GM12873 (cell line): ENCODE measurements around the gene MAMLD1.

Experiments used
- TF ChIP-seq, protein P1 (sequence below): IDR thresholded peaks from 2 replicates; pipeline ENCODE4 v1.5.1; 2012; ENCODE audit warnings: low read depth, mild to moderate bottlenecking, moderate library complexity, low read length, control low read depth; ENCODE audit not compliant: insufficient read depth; ENCODE audit errors: missing control alignments

The MAMLD1 gene

DNA sequence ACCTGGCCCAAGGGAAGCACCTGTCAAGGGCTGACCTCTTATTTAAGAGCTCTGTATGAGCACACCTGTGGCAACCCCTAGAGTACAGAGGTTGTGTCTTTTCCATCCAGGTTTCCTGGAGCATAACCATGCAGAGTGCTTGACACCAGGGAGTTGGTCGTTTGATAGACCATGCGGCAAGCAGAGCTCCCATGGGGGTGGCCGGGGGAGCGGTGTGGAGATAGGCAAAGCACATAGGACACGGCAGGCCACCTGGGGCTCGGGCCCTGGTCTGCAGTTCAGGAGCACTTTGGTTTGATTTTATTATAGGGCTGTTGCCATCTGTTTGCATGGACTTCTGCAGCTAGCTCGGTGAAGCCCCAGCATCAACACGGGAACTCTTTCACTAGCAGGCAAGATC is 110.3 kb downstream of the MAMLD1 start:
- TF ChIP-seq, protein P1, sequence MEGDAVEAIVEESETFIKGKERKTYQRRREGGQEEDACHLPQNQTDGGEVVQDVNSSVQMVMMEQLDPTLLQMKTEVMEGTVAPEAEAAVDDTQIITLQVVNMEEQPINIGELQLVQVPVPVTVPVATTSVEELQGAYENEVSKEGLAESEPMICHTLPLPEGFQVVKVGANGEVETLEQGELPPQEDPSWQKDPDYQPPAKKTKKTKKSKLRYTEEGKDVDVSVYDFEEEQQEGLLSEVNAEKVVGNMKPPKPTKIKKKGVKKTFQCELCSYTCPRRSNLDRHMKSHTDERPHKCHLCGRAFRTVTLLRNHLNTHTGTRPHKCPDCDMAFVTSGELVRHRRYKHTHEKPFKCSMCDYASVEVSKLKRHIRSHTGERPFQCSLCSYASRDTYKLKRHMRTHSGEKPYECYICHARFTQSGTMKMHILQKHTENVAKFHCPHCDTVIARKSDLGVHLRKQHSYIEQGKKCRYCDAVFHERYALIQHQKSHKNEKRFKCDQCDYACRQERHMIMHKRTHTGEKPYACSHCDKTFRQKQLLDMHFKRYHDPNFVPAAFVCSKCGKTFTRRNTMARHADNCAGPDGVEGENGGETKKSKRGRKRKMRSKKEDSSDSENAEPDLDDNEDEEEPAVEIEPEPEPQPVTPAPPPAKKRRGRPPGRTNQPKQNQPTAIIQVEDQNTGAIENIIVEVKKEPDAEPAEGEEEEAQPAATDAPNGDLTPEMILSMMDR, result no peak

DNA sequence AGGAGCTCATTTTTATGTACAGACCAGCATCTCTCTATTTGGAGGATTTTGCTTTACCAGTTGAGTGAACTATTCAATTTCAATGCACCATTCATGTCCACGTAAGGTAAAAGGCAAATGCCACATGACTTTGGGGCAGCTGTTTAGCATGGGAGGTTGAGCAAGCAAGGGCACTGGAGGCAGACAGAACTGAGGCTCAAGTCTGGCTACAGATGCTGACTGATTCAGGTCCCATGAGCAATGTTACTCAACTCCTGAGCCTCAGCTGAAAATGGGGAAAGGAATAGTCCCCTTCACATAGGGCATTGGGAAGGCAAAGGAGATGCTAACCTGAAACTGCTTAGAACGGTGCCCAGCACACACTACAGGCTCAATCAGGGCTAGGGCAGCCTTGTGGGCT is 112.3 kb downstream of the MAMLD1 start:
- TF ChIP-seq, protein P1, result no peak

DNA sequence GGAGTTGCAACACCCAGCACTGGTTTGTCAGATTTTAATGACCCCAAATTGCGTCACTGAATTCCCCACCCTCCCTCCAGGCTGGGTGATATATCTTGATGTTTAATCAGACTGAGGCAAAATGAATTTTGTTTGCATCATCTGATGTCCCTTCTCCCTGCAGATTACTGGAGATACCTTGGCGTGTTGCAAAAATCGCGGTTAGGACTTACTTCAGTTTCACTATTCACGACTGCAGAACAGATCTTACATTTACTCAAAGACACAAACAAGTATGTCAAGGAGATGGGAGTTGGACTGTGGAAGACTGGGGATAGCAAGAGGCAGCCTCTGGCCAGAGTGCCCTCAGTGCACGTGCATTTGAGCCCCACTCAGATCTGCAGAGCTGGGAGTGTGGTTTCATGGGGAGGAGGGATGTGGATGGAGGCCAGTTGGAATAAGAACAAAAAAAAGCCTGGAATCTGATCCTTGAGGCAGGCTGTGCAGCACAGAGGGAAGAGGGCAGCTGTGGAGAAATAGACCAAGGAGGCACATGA is 113.1 kb downstream of the MAMLD1 start:
- TF ChIP-seq, protein P1, result no peak

DNA sequence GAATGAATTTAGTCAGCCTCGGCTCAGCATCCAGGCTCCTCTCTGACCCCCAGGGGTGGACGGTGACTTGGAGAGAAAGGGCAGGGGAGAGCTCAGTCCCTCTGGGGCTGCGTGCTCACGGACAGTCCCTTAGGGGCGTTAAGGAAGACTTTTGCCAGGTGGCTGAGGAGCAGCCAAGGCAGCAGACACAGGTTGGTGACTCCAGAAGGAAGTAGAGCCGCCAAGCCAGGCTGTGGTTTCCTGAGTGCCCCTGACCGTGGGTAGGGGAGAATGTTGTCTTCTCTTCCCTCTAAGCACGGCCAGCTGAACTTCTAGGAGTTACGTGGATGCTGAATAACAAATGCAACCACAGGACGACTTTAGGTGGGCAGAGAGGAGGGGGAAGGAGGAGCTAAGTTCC is 114.3 kb downstream of the MAMLD1 start:
- TF ChIP-seq, protein P1, result no peak

DNA sequence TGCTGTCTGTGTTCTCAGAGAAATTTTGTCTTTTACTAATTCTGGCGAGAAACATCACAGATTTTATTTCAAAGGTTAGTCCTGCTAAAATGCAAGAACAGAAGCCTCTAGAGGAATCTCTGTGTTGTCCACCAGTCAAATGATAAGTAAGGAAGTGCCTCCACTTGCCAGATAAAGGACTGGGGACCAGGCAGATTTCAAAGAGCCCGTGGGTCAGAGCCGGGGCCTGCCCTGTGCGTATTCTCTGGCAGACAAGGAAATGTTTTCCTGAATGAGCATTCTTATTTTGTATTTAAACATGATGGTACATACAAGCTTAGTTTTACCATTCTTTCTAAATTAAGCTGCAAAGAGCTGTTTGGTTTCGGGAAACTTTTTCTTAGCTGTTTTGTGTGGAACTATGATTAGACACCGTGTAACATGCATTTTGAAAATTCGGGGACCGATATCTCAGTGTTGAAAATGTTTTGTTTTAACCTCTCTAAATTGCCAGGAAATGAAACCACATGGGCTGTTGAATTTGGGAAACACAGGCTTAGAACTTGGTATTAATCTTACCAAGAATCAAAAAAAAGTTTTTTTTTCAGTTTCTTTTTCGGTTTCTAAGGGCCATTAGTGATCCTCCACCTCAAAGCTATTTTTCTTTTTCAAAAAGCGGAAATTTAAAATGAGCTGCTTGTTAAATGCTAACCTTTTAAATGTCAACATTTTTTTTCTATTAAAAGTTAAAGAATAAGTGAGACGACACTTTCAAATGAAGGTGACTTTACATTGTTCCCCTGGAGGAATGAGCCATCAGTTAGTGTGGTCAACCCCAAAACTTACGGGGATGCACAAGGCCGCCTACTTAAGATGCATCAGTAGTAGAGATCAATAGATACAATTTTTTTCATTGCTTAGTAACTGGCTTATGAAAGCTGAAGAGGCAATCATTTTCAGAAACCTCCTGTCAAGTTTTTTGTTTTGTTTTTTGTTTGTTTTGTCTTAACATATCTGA is 115.7 kb downstream of the MAMLD1 start:
- TF ChIP-seq, protein P1, result no peak

DNA sequence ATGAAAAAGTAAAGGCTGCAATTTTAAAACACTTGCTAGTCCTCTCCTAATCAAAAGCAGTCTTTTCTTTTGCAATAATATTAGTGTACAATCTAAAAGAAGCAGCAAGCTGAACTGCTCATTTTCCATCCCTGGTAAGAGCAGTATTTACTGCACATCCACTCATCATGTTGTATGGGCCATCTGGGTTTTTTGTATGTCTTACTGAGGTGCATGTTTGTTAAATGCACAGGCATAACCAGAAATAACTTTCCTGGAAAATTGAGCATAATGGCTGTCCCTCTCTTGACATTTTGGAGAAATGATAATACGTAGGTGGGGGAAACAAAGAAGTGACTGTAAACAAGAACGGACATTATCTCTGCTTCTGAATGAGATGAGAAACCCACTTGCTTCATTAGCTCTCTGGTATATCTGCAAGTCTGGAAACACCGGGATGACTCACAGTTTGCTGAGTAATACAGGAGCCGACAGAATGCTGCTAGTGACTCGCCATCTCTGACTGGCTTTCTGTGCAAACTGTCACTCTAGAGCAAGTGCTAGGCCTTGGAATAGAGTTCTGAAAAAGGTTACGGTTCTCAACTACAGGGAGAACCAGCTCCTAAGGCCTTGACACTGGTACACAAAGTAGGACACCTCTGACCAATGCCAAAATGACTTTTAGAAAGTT is 119.6 kb downstream of the MAMLD1 start:
- TF ChIP-seq, protein P1, result no peak
